HG02678 (cell line): ENCODE data around the gene SPIRE2.
"Not testable (repeated sequence)": the region's sequence is repeated elsewhere in the genome, so short reads cannot be mapped to it uniquely, and the experiment has no call there.

Experiments
- ATAC-seq: cut with Tn5 transposase; IDR thresholded peaks from one replicate; pipeline ENCODE4 v1.9.1; 2021; ENCODE audit warnings: mild to moderate bottlenecking, moderate library complexity; ENCODE audit not compliant: unreplicated experiment

SPIRE2 gene, protein sequence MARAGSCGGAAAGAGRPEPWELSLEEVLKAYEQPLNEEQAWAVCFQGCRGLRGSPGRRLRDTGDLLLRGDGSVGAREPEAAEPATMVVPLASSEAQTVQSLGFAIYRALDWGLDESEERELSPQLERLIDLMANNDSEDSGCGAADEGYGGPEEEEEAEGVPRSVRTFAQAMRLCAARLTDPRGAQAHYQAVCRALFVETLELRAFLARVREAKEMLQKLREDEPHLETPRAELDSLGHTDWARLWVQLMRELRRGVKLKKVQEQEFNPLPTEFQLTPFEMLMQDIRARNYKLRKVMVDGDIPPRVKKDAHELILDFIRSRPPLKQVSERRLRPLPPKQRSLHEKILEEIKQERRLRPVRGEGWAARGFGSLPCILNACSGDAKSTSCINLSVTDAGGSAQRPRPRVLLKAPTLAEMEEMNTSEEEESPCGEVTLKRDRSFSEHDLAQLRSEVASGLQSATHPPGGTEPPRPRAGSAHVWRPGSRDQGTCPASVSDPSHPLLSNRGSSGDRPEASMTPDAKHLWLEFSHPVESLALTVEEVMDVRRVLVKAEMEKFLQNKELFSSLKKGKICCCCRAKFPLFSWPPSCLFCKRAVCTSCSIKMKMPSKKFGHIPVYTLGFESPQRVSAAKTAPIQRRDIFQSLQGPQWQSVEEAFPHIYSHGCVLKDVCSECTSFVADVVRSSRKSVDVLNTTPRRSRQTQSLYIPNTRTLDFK

DNA sequence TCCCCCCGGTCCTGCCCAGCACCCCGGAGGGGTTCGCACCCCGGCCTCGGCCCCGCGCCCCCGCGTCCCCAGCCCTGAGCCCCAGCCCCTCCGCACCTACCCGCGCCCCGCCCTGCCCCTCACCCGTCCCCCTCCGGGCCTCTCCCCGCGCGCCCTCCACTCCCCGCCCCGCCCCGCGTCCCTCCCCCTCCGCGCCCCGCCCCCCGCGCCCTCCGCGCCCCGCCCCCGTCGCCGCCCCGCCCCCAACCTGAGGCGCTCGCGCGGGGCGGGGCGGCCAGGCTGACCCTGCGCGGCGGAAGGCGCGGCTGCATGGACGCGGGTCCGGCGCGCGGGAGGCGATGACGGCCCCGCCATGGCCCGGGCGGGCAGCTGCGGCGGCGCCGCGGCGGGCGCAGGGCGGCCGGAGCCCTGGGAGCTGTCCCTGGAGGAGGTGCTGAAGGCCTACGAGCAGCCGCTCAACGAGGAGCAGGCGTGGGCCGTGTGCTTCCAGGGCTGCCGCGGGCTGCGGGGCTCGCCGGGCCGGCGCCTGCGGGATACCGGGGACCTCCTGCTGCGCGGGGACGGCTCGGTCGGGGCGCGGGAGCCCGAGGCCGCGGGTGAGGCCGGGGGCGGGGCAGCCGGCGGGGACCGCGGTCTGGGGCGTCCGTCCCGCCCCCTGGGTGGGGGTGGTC, at the start of gene SPIRE2:
Gene SPIRE2 (plus strand): TSS at position 277 of the 671 bp plus-strand sequence. CDS start 76 bp downstream, at position 353.
- peak; percentile 58 for ATAC-seq

DNA sequence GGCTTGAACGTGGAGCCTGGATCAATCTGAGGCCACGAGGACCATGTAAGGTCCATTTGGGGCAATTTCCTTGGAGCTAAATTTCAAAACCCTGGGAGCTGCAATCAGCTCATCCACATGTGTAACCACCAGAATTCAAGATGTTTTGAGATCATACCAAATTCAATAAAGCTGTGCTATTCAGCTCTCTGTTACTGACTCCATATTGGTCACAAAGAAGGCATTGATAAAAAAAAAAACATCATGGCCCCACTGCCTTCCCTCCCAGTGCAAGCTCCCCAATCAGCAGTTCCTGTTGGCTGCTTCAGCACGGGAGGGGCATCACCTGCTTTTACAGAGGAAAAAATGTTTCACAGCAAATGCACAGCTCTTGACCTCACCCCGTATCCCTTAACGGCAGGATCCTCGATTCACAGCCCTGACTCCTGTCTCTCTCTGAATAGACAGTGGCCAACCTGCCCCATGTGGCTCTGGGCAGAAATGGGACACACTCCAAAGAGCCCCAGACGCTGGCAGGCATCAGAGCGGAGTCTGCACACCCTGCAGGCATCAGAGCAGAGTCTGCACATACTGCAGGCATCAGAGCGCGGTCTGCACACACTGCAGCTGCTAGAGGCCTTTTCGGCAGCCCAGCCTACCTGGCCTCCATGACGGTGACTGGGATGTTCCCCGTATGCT, 48.9 kb upstream of the SPIRE2 start:
- ATAC-seq: no peak

DNA sequence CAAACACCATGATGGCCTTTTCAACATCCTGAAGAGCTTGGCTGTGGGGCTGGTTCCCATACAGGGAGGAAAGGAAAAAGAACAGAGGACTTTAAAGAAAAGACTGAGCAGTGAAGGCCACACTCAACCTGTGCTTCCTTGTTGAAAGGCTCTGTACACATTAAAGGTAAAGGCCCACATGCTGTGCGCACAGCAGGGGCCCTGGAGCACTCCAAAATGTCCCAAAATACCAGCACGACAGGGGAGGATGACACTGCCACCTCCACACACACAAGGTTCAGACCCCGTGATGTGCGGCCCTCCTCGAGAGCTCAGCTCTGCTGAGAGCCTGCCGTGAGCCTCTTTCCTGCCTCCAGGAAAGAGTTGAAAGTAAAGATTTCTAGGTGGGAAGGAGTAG, 48.4 kb upstream of the SPIRE2 start:
- ATAC-seq: no peak

DNA sequence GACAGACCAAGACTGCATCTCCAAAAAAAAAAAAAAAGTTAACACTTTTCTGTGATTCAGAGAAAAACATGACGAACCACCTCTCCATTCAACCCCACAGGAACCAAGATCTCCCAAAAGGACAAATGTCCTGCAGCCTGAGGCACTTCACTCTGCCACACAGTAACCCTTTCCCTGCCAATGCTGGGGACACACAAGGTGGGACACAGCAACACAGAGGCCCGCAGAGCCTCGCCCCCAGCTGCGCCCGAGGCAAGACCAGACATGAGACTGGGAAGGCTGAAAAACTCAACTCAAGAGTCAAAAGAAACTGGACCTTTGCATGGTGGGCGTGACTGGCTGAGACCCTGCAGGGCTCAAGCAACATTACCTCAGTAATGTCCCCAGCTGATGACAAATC, 45.8 kb upstream of the SPIRE2 start:
- no peak for ATAC-seq

DNA sequence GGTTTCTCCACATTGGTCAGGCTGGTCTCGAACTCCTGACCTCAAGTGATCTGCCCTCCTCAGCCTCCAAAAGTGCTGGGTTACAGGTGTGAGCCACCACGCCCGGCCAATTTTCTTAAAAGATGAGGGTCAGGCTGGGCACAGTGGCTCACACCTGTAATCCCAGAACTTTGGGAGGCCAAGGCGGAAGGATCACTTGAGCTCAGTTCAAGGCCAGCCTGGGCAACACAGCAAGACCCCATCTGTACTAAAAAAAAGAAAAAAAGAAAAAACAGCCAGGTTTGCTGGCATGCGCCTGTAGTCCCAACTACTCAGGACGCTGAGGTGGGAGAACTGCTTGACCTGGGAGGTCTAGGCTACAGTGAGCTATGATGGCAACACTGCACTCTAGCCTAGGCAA, 44.3 kb upstream of the SPIRE2 start:
- ATAC-seq: not testable (repeated sequence)

DNA sequence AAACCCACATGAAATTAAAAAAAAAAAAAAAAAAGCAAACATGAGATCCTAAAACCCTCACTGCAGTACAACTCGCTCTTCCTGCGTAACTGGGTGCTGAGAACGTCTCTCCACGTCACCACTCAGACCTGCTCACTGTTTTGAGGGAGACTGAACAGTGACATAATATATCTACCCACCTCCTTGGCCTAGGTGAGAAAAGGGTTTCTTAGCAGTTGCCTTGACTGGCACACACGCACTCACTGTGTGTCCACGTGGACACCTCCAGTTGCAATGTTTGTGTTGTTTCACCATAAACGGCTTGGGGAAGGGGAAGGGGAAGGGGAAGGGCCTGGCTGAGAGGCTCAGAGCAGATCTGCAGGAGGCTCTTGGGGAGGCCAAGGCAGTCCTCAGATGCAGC, 43.9 kb upstream of the SPIRE2 start:
- ATAC-seq: no peak

DNA sequence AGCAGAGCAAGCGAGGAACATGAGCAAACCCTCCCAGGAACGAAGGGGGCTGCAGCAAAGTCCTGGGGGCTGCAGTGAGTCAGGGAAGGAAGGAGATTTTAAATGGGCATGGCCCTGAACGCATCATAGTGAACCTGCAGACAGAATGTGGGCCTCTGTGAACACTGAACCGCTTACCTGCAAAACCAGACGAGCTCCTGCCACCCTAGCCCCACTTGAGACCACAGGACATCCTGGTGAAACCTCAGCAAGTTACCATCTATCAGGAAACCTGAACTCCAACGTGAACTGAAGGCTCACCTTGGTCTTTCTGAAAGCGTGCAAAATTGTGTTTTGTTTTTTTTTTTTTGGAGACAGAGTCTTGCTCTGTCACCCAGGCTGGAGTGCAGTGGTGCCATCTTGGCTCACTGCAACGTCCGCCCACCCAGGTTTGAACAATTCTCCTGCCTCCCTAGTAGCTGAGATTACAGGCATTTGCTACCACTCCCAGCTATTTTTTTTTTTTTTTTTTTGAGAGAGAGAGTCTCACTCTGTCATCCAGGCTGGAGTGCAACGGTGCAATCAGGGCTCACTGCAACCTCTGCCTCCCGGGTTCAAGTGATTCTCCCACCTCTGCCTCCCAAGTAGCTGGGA, 42.6 kb upstream of the SPIRE2 start:
- ATAC-seq: no peak

DNA sequence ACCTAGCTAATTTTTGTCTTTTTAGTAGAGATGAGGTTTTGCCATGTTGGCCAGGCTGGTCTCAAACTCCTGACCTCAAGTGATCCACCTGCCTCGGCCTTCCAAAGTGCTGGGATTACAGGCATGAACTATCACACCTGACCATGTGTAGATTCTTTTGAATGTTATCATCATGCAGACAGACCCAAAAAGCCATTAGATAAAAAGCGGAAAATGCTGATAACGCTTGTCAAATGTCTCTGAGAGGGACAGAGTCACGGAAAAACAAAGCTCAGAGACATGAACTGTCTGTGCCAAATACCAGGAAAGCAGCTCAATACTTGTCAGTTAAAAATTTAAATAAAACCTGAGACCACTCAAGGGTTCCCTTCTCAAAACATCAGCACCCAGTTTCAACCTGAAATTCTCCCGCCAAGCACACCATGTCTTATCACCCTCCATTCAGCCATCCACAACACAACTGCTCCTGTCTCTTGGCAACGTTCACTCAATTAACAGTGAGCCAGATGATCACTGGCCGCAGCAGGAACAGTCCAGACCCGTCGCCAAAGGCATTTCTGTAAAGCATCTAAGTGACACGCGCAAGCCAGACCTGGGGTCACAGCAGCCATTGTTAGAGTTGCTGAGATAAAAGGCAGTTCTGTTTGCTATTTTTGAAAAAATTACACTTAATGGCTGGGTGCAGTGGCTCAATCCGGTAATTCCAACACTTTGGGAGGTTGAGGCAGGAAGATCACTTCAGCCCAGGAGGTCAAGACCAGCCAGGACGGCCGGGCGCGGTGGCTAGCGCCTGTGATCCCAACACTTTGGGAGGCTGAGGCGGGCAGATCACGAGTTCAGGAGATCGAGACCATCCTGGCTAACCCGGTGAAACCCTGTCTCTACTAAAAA, 41.6 kb upstream of the SPIRE2 start:
- ATAC-seq: no peak

DNA sequence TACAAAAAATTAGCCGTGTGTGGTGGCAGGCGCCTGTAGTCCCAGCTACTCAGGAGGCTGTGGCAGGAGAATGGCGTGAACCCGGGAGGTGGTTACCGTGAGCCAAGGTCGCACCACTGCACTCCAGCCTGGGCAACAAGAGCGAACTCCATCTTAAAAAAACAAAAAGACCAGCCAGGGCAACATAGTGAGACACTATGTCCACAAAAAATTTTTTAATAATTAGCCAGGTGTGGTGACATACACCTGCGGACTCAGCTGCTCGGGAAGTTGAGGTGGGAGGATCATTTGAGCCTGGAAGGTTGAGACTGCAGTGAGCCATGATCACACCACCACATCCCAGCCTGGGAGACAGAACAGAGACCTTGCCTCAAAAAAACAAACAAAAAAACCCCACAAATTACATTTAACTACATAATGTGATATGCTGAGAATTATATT, 40.9 kb upstream of the SPIRE2 start:
- no peak for ATAC-seq

DNA sequence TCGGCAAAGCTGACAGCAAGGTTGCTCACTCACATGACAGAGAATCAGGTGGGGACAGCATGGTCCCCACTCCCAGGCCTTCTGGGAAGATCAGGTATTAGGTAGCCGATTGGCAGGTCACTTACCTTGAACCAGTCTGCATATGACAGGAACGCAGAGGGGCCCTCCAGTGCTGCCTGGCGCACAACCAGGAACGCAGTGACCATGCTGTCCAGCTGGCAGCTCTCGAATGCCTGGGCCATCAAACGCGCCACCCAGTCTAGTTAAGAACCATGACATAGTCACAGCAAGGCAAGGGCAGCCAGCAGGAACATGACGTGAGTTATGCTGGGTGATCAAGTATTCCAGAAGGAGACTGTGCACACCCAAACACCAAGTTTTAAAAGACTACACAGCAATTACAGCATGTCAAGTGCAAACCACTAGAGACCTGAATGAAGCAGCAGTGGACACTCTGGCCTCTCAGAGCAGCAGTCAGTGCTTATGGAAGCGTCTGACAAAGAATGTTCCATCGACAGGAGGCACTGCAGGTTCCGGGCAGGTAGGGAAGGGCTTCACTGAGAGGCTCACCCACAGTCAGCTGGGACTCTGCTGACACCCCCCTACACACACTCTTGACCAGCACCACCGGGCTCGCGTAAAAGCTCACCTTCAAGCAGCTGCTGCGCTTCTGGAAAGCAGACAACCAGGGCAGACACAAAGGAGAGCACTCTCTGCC, 36.8 kb upstream of the SPIRE2 start:
- ATAC-seq: no peak

DNA sequence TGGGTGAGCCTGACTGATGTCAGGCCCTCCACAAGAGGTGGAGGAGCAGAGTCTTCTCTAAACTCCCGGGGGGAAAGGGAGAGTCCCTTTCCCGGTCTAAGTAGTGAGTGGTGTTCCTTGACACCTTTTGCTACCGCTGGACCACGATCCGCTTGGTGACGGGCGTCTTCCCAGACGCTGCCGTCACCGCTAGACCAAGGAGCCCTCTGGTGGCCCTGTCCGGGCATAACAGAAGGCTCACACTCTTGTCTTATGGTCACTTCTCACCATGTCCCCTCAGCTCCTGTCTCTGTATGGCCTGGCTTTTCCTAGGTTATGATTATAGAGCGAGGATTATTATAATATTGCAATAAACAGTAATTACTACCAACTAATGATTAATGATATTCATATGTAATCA, 35.2 kb upstream of the SPIRE2 start:
- ATAC-seq: not testable (repeated sequence)

DNA sequence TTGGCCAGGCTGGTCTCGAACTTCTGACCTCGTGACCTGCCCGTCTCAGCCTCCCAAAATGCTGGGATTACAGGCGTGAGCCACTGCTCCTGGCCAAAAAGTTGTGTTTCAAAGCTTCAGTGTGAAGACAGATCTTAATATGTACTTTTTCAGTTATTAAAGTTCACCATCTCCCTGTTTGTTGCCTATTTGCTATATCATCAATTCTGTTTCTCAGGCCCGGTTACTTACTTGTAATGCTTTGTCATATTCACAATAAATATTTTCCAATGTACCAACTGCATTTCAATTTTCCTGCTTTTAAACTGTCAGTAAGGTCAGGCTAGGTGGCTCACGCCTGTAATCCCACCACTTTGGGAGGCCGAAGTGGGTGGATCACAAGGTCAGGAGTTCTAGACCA, 34.3 kb upstream of the SPIRE2 start:
- ATAC-seq: no peak

DNA sequence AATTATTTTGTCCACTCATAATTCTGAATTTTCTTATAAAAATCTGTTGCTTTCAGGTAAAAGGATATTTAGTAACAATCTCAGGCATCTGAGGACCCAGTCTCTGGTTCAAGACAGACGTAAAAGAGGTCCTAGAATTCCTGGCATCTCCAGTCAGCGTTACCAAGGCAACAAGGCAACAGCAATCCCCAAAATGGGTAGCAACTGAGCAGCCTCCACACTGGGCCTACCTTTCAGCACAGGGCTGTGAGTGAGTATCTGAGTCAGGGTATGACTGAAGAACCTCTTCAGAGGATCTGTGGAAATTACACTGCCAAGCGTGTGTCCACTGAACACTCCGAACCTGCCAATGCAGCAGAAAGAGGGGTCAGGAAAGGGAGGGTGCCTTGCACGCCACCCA, 32.6 kb upstream of the SPIRE2 start:
- no peak for ATAC-seq

DNA sequence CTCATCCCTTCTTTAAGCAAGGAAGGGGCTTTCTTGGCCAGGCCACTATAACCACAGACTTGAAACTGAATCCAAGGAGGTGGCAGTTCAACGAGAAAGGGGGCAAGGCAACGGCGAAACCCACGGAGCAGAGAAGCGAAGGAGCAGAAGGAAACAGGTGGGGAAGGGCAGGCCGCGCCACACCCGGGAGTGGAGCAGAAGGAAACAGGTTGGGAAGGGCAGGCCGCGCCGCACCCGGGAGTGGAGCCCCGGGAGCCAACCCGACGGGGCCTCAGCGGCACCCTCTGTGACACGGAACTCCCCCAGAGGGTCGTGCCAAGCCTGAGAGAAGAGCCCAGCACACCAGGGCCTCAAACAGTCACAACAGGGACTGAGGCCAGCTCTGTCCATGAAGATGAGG, 32.2 kb upstream of the SPIRE2 start:
- no peak for ATAC-seq

DNA sequence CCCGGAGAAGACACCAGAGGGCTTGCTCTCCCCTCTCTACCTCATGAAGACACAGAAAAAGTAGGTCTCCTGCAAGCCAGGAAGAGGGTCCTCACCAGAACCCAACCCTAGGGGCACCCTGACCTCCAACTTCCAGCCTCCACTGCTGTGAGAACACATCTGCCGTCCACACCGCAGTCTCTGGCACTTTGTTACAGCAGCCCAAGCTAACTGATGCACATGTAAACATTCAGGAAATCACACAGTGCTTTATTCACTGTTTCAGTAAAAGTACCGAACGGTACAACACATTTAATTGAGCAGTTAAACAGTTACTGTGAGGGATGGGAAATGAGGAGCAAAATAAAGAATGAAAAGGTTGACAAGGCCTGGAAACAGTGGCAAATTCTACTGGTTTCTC, 30.1 kb upstream of the SPIRE2 start:
- ATAC-seq: no peak

DNA sequence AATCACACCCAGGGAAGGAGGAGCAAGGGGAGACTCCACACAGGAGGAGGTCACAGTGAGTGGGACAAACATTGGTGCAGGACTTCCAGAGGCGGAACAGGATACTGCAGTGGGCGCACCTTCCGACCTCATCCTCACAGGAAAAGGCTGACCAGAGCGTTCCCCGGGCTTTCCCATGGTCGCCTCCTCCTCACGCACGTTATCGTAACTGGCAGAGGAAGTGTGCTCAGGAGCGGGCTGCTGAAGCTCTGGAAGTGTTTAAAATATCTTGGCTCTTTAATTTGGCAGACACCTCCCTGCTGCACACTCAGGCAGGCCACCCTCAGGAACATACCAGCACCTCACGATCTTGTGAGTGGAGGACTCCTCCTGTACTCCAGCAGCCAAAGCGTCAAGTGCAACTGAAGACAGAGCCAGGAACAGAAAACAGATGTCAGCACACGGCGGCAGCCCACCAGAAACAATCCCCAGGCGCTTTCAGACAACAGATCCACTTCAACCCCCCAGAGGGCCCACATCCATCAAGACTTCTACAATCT, 29.4 kb upstream of the SPIRE2 start:
- no peak for ATAC-seq

DNA sequence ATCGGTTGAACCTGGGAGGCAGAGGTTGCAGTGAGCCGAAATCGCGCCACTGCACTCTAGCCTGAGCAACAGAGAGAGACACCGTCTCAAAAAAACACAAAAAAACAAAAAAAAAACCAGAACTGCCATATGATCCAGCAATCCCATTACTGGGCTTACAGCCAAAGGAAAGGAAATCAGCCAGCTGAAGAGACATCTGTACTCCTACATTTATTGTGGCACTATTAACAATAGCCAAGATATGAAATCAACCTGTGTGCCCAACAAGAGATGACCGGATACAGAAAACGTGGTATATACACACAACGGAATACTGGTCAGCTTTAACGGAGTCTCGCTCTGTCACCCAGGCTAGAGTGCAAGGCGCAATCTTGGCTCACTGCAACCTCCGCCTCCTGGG, 26.5 kb upstream of the SPIRE2 start:
- ATAC-seq: no peak

DNA sequence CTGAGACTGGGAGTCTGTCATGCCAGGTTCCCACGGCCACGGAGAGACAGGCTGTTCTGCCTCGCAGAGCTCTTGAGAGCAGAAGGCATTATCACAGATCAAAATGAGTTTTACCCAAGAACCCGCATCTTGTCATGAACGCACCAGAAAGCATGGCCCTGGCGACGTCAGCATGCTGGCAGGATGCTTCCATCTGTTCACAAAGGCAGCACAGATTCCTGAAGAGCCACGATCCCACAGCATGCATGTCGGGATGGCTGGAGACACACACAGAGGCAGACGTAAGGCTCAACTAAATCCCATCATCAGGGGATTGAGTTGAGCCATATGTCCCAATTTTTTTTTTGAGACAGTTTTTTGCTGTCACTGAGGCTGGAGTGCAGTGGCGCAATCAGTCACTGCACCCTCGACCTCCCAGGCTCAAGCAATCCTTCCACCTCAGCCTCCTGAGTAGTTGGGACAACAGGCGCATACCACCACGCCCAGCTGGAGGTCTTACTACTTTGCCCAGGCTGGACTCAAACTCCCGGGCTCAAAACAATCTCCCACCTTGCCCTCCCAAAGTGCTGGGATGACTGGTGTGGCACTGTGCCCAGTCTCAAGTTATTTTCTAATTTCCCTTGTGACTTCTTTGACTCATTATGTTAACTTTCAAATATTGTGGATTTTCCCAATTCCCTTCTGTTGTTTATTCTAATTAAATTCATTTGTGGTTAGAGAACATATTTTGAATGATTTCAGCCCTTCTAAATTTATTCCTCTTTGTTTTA, 23.0 kb upstream of the SPIRE2 start:
- no peak for ATAC-seq
